ENCODE measurements around the gene FBXL4. TPM values are rescaled to one million over a fixed set of nuclear protein-coding genes. Genes with fewer than 3 reads are reported as not detected.

Gene FBXL4
- total RNA-seq, 6 experiments from 2014 or later: 7.2 to 13.2 (median 11.3) TPM

DNA sequence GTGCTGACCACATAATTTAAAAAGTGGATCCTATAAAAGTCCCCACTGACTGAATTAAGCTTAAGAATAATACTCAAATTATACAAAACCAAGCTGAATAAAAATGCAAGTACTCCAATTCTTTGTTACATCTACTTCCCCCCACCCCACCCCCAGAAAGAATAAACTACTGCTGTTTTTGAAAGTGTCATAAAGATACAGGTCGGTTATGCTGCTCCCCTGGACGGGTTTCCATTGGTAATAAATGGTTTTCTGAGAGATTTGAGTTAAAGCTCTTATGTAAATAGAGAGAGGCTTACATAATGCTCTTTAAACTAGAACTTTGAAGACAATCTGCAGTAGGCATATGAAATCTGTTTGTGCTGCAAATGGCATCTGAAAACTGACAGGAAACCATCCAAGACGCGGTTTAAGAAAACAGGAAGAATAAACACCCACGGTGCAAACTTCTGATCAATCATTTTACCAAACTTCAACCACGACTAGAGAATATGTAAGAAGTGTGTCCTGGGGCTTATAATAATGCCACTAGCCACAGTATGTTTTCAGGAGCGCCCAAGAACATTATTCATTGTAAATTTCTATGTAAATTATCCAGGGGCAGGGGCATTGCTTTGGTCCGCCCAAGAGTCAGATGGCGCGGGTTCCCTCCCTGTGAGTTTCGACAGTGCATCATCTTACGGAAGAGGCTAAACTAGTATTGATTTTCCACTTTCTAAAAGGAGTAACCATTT, 124.2 kb downstream of the FBXL4 start:
- intact Hi-C loops (cut with DNase I): no loop called here
- Histone ChIP-seq H3K36me3 (no peaks in the 10 kb centered on the region), H3K4me1 (peaks cover 0 to 11% (median 0%) of the 10 kb centered on the region in 4 donors), H3K27me3 (peaks cover 0 to 26% of the 10 kb centered on the region in 2 donors), H3K27ac (no peak overlapping the region), H3K4me3 (no peak overlapping the region), H3K9me3 (no peaks in the 10 kb centered on the region)
- TF ChIP-seq, protein P1, sequence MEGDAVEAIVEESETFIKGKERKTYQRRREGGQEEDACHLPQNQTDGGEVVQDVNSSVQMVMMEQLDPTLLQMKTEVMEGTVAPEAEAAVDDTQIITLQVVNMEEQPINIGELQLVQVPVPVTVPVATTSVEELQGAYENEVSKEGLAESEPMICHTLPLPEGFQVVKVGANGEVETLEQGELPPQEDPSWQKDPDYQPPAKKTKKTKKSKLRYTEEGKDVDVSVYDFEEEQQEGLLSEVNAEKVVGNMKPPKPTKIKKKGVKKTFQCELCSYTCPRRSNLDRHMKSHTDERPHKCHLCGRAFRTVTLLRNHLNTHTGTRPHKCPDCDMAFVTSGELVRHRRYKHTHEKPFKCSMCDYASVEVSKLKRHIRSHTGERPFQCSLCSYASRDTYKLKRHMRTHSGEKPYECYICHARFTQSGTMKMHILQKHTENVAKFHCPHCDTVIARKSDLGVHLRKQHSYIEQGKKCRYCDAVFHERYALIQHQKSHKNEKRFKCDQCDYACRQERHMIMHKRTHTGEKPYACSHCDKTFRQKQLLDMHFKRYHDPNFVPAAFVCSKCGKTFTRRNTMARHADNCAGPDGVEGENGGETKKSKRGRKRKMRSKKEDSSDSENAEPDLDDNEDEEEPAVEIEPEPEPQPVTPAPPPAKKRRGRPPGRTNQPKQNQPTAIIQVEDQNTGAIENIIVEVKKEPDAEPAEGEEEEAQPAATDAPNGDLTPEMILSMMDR (IDR thresholded peaks at IDR 0.05): no peak
- TF ChIP-seq POLR2A (IDR thresholded peaks at IDR 0.05): no peak
- ATAC-seq (no peak), DNase-seq (no peak)
- 5% methylated on average over 11 of the region's 12 CpGs for WGBS (ENCODE audit: insufficient coverage, low coverage, low lambda C conversion rate, missing lambda C conversion rate)

DNA sequence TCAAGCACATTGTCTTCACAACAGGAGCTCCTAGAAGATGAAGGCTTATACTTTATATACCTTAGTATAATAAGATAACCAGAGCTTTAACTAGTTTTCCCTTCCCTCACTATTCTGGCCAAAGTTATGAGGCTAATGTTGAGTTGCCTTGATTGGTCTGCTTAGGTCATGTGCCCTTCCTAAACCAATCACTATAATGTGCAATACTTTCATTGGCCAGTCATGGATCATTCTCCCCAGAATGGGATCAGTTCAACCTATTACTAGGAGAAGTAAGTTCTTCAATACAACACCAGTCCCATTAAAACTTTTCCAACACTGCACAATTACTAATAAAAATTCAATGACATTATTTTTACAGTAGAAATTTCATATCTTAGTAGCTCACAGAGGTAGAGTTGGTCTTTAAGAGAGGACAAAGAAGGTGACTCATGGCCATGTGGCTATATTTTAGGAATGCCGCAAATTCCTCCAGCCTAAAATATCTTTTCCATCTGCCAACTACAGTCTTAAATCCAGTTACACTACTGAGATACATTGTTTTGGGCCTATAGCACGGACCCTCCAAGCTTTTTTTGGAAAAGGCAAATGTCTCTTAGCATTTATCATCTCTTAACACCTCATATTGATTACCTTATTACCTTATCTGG, 125.9 kb downstream of the FBXL4 start:
- Histone ChIP-seq H3K27me3 (peaks cover 0 to 26% of the 10 kb centered on the region in 2 donors), H3K4me3 (no peak overlapping the region), H3K4me1 (peaks cover 0 to 6% (median 0%) of the 10 kb centered on the region in 4 donors), H3K27ac (no peak overlapping the region), H3K36me3 (no peaks in the 10 kb centered on the region), H3K9me3 (no peaks in the 10 kb centered on the region)
- no peak for TF ChIP-seq POLR2A (IDR thresholded peaks at IDR 0.05)
- TF ChIP-seq, protein P1 (IDR thresholded peaks at IDR 0.05): no peak
- WGBS (ENCODE audit: insufficient coverage, low coverage, low lambda C conversion rate, missing lambda C conversion rate): 63% methylated on average over 2 of the region's 2 CpGs
- intact Hi-C loops (cut with DNase I): no loop called here
- no peak for DNase-seq
- ATAC-seq: no peak

Other genes with a start within 250 kb of the FBXL4 start
- not detected for gene POU3F2, start 113.4 kb downstream of the FBXL4 start, total RNA-seq